ENCODE results near the gene CAMKMT.

- no peak for TF ChIP-seq YY1 (IDR thresholded peaks at IDR 0.05; ENCODE audit: insufficient read depth, insufficient read length)
- TF ChIP-seq ZNF274 (IDR thresholded peaks at IDR 0.05; ENCODE audit: low read depth, low read length): no peak
- no peak for TF ChIP-seq SUZ12 (IDR thresholded peaks at IDR 0.05; ENCODE audit: extremely low read depth, insufficient read depth, insufficient read length)
Measured at GRCh38 chr2:44672431-44672830, 310.7 kb downstream of the CAMKMT start.

All from NT2/D1 (cell line).